Measurements from ENCODE around the gene MIGA1.
"Not testable (repeated sequence)": the region's sequence is repeated elsewhere in the genome, so short reads cannot be mapped to it uniquely, and the experiment has no call there.

Gene MIGA1

GRCh38 chr1:77776007-77776700, 3.3 kb upstream of the MIGA1 start:
- Histone ChIP-seq H3K27me3 (ENCODE audit: insufficient read depth, insufficient read length) (no peaks in the 10 kb centered on the region), H3K4me1 (ENCODE audit: insufficient read depth, insufficient read length) (no peaks in the 10 kb centered on the region), H3K9me3 (ENCODE audit: insufficient read depth, low read length) (no peaks in the 10 kb centered on the region), H3K36me3 (ENCODE audit: insufficient read depth, insufficient read length, low read length) (no peaks in the 10 kb centered on the region), H3K4me3 (ENCODE audit: insufficient read length, low read depth) (no peak overlapping the region), H3K9ac (ENCODE audit: insufficient read length, low read depth) (no peak overlapping the region)
- no peak for DNase-seq (ENCODE audit: low read depth, low spot score)
- no peak for TF ChIP-seq YY1 (IDR thresholded peaks at IDR 0.05; ENCODE audit: insufficient read depth, insufficient read length)
- TF ChIP-seq ZNF274 (IDR thresholded peaks at IDR 0.05; ENCODE audit: low read depth, low read length): no peak
- TF ChIP-seq SUZ12 (IDR thresholded peaks at IDR 0.05; ENCODE audit: extremely low read depth, insufficient read depth, insufficient read length): no peak

- Histone ChIP-seq H3K36me3 (ENCODE audit: insufficient read depth, insufficient read length, low read length) (peaks cover 37% of the 10 kb centered on the region), H3K9me3 (ENCODE audit: insufficient read depth, low read length) (peaks cover 31% of the 10 kb centered on the region), H3K4me3 (ENCODE audit: insufficient read length, low read depth) (no peak overlapping the region), H3K27me3 (ENCODE audit: insufficient read depth, insufficient read length) (no peaks in the 10 kb centered on the region), H3K4me1 (ENCODE audit: insufficient read depth, insufficient read length) (no peaks in the 10 kb centered on the region), H3K9ac (ENCODE audit: insufficient read length, low read depth) (no peak overlapping the region)
- TF ChIP-seq ZNF274 (IDR thresholded peaks at IDR 0.05; ENCODE audit: low read depth, low read length) (no peak), SUZ12 (IDR thresholded peaks at IDR 0.05; ENCODE audit: extremely low read depth, insufficient read depth, insufficient read length) (no peak), YY1 (IDR thresholded peaks at IDR 0.05; ENCODE audit: insufficient read depth, insufficient read length) (no peak)
- DNase-seq (ENCODE audit: low read depth, low spot score): no peak
Measured at GRCh38 chr1:77781683-77782082, 2.2 kb downstream of the MIGA1 start.

- H3K36me3 ChIP-seq (ENCODE audit: insufficient read depth, insufficient read length, low read length): peaks cover 44% of the 10 kb centered on the region
- TF ChIP-seq YY1 (IDR thresholded peaks at IDR 0.05; ENCODE audit: insufficient read depth, insufficient read length): no peak
- TF ChIP-seq ZNF274 (IDR thresholded peaks at IDR 0.05; ENCODE audit: low read depth, low read length): no peak
- TF ChIP-seq SUZ12 (IDR thresholded peaks at IDR 0.05; ENCODE audit: extremely low read depth, insufficient read depth, insufficient read length): no peak
- no peaks in the 10 kb centered on the region for H3K27me3 ChIP-seq (ENCODE audit: insufficient read depth, insufficient read length)
- H3K9me3 ChIP-seq (ENCODE audit: insufficient read depth, low read length): peaks cover 40% of the 10 kb centered on the region
- H3K4me1 ChIP-seq (ENCODE audit: insufficient read depth, insufficient read length): no peaks in the 10 kb centered on the region
- no peak for DNase-seq (ENCODE audit: low read depth, low spot score)
- no peak overlapping the region for H3K9ac ChIP-seq (ENCODE audit: insufficient read length, low read depth)
- no peak overlapping the region for H3K4me3 ChIP-seq (ENCODE audit: insufficient read length, low read depth)
Measured at GRCh38 chr1:77783141-77783540, 3.7 kb downstream of the MIGA1 start.

- H3K9ac ChIP-seq (ENCODE audit: insufficient read length, low read depth); DNase-seq (ENCODE audit: low read depth, low spot score); H3K27me3 ChIP-seq (ENCODE audit: insufficient read depth, insufficient read length); H3K4me1 ChIP-seq (ENCODE audit: insufficient read depth, insufficient read length); H3K4me3 ChIP-seq (ENCODE audit: insufficient read length, low read depth): not testable (repeated sequence)
- Histone ChIP-seq H3K9me3 (ENCODE audit: insufficient read depth, low read length) (peaks cover 40% of the 10 kb centered on the region), H3K36me3 (ENCODE audit: insufficient read depth, insufficient read length, low read length) (peaks cover 72% of the 10 kb centered on the region)
Measured at GRCh38 chr1:77786093-77786741, 6.8 kb downstream of the MIGA1 start.

- Histone ChIP-seq H3K9ac (ENCODE audit: insufficient read length, low read depth) (no peak overlapping the region), H3K4me3 (ENCODE audit: insufficient read length, low read depth) (no peak overlapping the region), H3K36me3 (ENCODE audit: insufficient read depth, insufficient read length, low read length) (peaks cover 19% of the 10 kb centered on the region), H3K4me1 (ENCODE audit: insufficient read depth, insufficient read length) (no peaks in the 10 kb centered on the region), H3K9me3 (ENCODE audit: insufficient read depth, low read length) (no peaks in the 10 kb centered on the region), H3K27me3 (ENCODE audit: insufficient read depth, insufficient read length) (no peaks in the 10 kb centered on the region)
- TF ChIP-seq YY1 (IDR thresholded peaks at IDR 0.05; ENCODE audit: insufficient read depth, insufficient read length): no peak
- TF ChIP-seq ZNF274 (IDR thresholded peaks at IDR 0.05; ENCODE audit: low read depth, low read length): no peak
- TF ChIP-seq SUZ12 (IDR thresholded peaks at IDR 0.05; ENCODE audit: extremely low read depth, insufficient read depth, insufficient read length): no peak
- DNase-seq (ENCODE audit: low read depth, low spot score): no peak
Measured at GRCh38 chr1:77794550-77794949, 15.1 kb downstream of the MIGA1 start.

GRCh38 chr1:77796695-77797405, 17.4 kb downstream of the MIGA1 start:
- H3K36me3 ChIP-seq (ENCODE audit: insufficient read depth, insufficient read length, low read length): peaks cover 13% of the 10 kb centered on the region
- no peaks in the 10 kb centered on the region for H3K4me1 ChIP-seq (ENCODE audit: insufficient read depth, insufficient read length)
- H3K9me3 ChIP-seq (ENCODE audit: insufficient read depth, low read length): no peaks in the 10 kb centered on the region
- H3K9ac ChIP-seq (ENCODE audit: insufficient read length, low read depth): no peak overlapping the region
- TF ChIP-seq SUZ12 (IDR thresholded peaks at IDR 0.05; ENCODE audit: extremely low read depth, insufficient read depth, insufficient read length) (no peak), YY1 (IDR thresholded peaks at IDR 0.05; ENCODE audit: insufficient read depth, insufficient read length) (no peak), ZNF274 (IDR thresholded peaks at IDR 0.05; ENCODE audit: low read depth, low read length) (no peak)
- DNase-seq (ENCODE audit: low read depth, low spot score): no peak
- no peak overlapping the region for H3K4me3 ChIP-seq (ENCODE audit: insufficient read length, low read depth)
- H3K27me3 ChIP-seq (ENCODE audit: insufficient read depth, insufficient read length): no peaks in the 10 kb centered on the region

GRCh38 chr1:77797991-77798390, 18.5 kb downstream of the MIGA1 start:
- Histone ChIP-seq H3K27me3 (ENCODE audit: insufficient read depth, insufficient read length) (no peaks in the 10 kb centered on the region), H3K36me3 (ENCODE audit: insufficient read depth, insufficient read length, low read length) (peaks cover 23% of the 10 kb centered on the region), H3K4me3 (ENCODE audit: insufficient read length, low read depth) (no peak overlapping the region), H3K9ac (ENCODE audit: insufficient read length, low read depth) (no peak overlapping the region), H3K9me3 (ENCODE audit: insufficient read depth, low read length) (no peaks in the 10 kb centered on the region), H3K4me1 (ENCODE audit: insufficient read depth, insufficient read length) (no peaks in the 10 kb centered on the region)
- TF ChIP-seq ZNF274 (IDR thresholded peaks at IDR 0.05; ENCODE audit: low read depth, low read length): no peak
- TF ChIP-seq YY1 (IDR thresholded peaks at IDR 0.05; ENCODE audit: insufficient read depth, insufficient read length): no peak
- TF ChIP-seq SUZ12 (IDR thresholded peaks at IDR 0.05; ENCODE audit: extremely low read depth, insufficient read depth, insufficient read length): no peak
- no peak for DNase-seq (ENCODE audit: low read depth, low spot score)
